Endometrial microvascular endothelial cells (primary cell): Measurements from ENCODE around the gene SLC43A3. TPM values are rescaled to one million over a fixed set of nuclear protein-coding genes. Genes with fewer than 3 reads are reported as not detected.

Experiments
- total RNA-seq: library from RNA; depleted of rRNA; stranded (reverse); fragments of >200 nt; gene quantifications from one replicate; pipeline ENCODE4 v1.2.3, GENCODE V29; 2015; ENCODE audit errors: inconsistent ontology term

The SLC43A3 gene
- total RNA-seq, 1 donor from 2014 or later, result 122 TPM

Other genes starting within 250 kb of the SLC43A3 start
- gene LRRC55, start 245.2 kb downstream of the SLC43A3 start, total RNA-seq, result not detected
- not detected for gene APLNR, start 189.9 kb downstream of the SLC43A3 start, total RNA-seq
- gene TNKS1BP1, start 102.2 kb downstream of the SLC43A3 start, total RNA-seq, result 57.4 TPM
- gene SSRP1, start 91.2 kb downstream of the SLC43A3 start, total RNA-seq, result 124 TPM
- not detected for gene P2RX3, start 88.8 kb downstream of the SLC43A3 start, total RNA-seq
- not detected for gene PRG3, start 46.0 kb downstream of the SLC43A3 start, total RNA-seq
- gene PRG2, start 36.5 kb downstream of the SLC43A3 start, total RNA-seq, result not detected
- not detected for gene RTN4RL2, start 33.4 kb upstream of the SLC43A3 start, total RNA-seq
- gene SLC43A1, start 88.6 kb upstream of the SLC43A3 start, total RNA-seq, result 5.5 TPM
- gene TIMM10, start 103.6 kb upstream of the SLC43A3 start, total RNA-seq, result 75.8 TPM
- gene SMTNL1, start 110.5 kb upstream of the SLC43A3 start, total RNA-seq, result not detected
- 58.0 TPM for gene UBE2L6, start 140.6 kb upstream of the SLC43A3 start, total RNA-seq
- gene SERPING1, start 170.6 kb upstream of the SLC43A3 start, total RNA-seq, result 14.9 TPM
- not detected for gene YPEL4, start 222.8 kb upstream of the SLC43A3 start, total RNA-seq
- gene CLP1, start 230.6 kb upstream of the SLC43A3 start, total RNA-seq, result 20.6 TPM
- gene ZDHHC5, start 241.0 kb upstream of the SLC43A3 start, total RNA-seq, result 60.3 TPM